GM21390 (cell line): ENCODE results near the gene CDC25C.
A peak's percentile ranks its signal among the peaks of the same experiment; 100 is the strongest.

ENCODE experiments used
- ATAC-seq: cut with Tn5 transposase; IDR thresholded peaks from one replicate; pipeline ENCODE4 v1.9.1; 2021; ENCODE audit not compliant: unreplicated experiment

The CDC25C gene

GRCh38 chr5:138331449-138332368 lies at the start of gene CDC25C:
TSS of gene CDC25C (minus strand) at chr5:138331804. CDS start at chr5:138331180, 624 bp downstream.
- peak; percentile 99 for ATAC-seq

- ATAC-seq = no peak
Measured at GRCh38 chr5:138372653-138373052, 41.0 kb upstream of the CDC25C start.

GRCh38 chr5:138372225-138372624 lies 40.6 kb upstream of the CDC25C start:
- ATAC-seq = peak; percentile 81

GRCh38 chr5:138371454-138371853 lies 39.9 kb upstream of the CDC25C start:
- ATAC-seq = no peak

GRCh38 chr5:138370537-138370936 lies 38.9 kb upstream of the CDC25C start:
- ATAC-seq = no peak

- ATAC-seq = no peak
Measured at GRCh38 chr5:138369706-138370105, 38.1 kb upstream of the CDC25C start.

- ATAC-seq = no peak
Measured at GRCh38 chr5:138369261-138369660, 37.7 kb upstream of the CDC25C start.

GRCh38 chr5:138366632-138367382 lies 35.2 kb upstream of the CDC25C start:
- no peak for ATAC-seq

- no peak for ATAC-seq
Measured at GRCh38 chr5:138364576-138364975, 33.0 kb upstream of the CDC25C start.

- ATAC-seq = no peak
Measured at GRCh38 chr5:138360941-138361452, 29.4 kb upstream of the CDC25C start.

GRCh38 chr5:138359621-138360020 lies 28.0 kb upstream of the CDC25C start:
- ATAC-seq = no peak

- ATAC-seq = peak; percentile 39
Measured at GRCh38 chr5:138354926-138355378, 23.3 kb upstream of the CDC25C start.

- no peak for ATAC-seq
Measured at GRCh38 chr5:138354387-138354786, 22.8 kb upstream of the CDC25C start.

GRCh38 chr5:138353560-138354080 lies 22.0 kb upstream of the CDC25C start:
- ATAC-seq = no peak

- peak; percentile 38 for ATAC-seq
Measured at GRCh38 chr5:138352722-138353559, 21.3 kb upstream of the CDC25C start.

GRCh38 chr5:138352071-138352721 lies 20.6 kb upstream of the CDC25C start, which contains the start of gene KDM3B:
TSS of gene KDM3B (plus strand) at chr5:138352685. CDS start at chr5:138352796, 111 bp downstream.
- peak; percentile 59 for ATAC-seq

- no peak for ATAC-seq
Measured at GRCh38 chr5:138351517-138351916, 19.9 kb upstream of the CDC25C start.

- no peak for ATAC-seq
Measured at GRCh38 chr5:138351056-138351455, 19.5 kb upstream of the CDC25C start.

GRCh38 chr5:138350563-138350890 lies 18.9 kb upstream of the CDC25C start:
- ATAC-seq = no peak
